ENCODE measurements around the gene ANXA11. TPM values are rescaled to one million over a fixed set of nuclear protein-coding genes. Genes with fewer than 3 reads are reported as not detected.

ANXA11 gene
- total and polyA plus RNA-seq, 2 donors (not counting 1 experiment from before 2014, with no cell fraction given) = 124 to 206 TPM

DNA sequence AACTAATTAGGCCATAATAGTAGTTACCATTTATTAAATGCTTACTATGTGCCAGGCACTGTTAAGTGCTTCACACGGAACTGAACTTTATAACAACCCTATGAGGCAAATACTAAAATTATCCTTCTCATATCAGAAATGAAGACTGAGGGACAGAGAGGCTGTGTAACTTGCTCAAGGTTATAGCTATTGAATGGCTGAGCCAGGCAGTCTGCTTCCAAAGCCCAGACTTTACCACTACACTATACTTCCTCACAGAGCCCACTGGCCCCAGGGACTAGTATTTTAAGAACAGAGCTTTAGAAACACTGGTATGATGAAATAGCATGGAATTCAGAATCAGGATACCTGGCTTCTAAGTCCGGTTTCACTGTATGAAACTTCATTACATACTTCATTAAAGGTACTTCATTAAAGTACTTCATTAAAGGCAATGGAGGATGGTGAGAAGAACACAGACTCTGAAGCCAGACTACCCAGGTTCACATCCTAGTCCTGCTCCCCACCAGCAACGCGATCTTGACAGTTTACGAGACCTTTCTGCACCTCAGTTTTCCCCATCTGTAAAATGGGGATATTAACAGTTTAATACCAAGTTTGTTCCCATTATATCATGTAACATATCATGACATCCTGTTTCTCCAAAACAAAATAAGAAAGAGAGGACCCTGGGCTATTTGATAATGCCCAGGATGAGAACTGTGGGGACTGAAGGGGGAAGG lies 19.6 kb downstream of the ANXA11 start:
- Histone ChIP-seq H3K4me3 (replicated peaks in 1 of 4; ENCODE audit: control extremely low read depth in 1 of 4, insufficient read depth in 1 of 4, low read depth in 3 of 4, low read length in 4 of 4) (no peak overlapping the region), H3K27ac (ENCODE audit: insufficient read depth, low read length) (no peak overlapping the region), H3K4me1 (ENCODE audit: control insufficient read depth, extremely low read depth, insufficient read depth, low read length) (peaks cover 8% of the 10 kb centered on the region), H3K79me2 (ENCODE audit: control insufficient read depth, insufficient read depth, low read length) (peaks cover 98% of the 10 kb centered on the region), H3K9me3 (ENCODE audit: control insufficient read depth, insufficient read depth, low read depth, low read length) (no peaks in the 10 kb centered on the region), H3K9ac (ENCODE audit: insufficient read depth, low read length) (no peak overlapping the region), H3K36me3 (ENCODE audit: control insufficient read depth, insufficient read depth, low read length) (peaks cover 11% of the 10 kb centered on the region), H3K4me2 (ENCODE audit: extremely low read depth, insufficient read depth, low read length) (no peak overlapping the region), H4K20me1 (ENCODE audit: control insufficient read depth, extremely low read depth, insufficient read depth, low read length) (peaks cover 17% of the 10 kb centered on the region), H3K27me3 (ENCODE audit: control insufficient read depth, insufficient read depth, low read length) (no peaks in the 10 kb centered on the region), H2AFZ (ENCODE audit: low read length) (no peak overlapping the region)
- TF ChIP-seq EZH2 (IDR thresholded peaks at IDR 0.05; ENCODE audit: low read length, missing control alignments) = no peak
- TF ChIP-seq, protein P1, sequence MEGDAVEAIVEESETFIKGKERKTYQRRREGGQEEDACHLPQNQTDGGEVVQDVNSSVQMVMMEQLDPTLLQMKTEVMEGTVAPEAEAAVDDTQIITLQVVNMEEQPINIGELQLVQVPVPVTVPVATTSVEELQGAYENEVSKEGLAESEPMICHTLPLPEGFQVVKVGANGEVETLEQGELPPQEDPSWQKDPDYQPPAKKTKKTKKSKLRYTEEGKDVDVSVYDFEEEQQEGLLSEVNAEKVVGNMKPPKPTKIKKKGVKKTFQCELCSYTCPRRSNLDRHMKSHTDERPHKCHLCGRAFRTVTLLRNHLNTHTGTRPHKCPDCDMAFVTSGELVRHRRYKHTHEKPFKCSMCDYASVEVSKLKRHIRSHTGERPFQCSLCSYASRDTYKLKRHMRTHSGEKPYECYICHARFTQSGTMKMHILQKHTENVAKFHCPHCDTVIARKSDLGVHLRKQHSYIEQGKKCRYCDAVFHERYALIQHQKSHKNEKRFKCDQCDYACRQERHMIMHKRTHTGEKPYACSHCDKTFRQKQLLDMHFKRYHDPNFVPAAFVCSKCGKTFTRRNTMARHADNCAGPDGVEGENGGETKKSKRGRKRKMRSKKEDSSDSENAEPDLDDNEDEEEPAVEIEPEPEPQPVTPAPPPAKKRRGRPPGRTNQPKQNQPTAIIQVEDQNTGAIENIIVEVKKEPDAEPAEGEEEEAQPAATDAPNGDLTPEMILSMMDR (conservative IDR thresholded peaks at IDR 0.05 in 1 of 2, IDR thresholded peaks at IDR 0.05 in 1 of 2; ENCODE audit: low read depth in 1 of 2, low read length in 2 of 2) = no peak
- no peak for DNase-seq (ENCODE audit: low read depth in 2 of 2)

DNA sequence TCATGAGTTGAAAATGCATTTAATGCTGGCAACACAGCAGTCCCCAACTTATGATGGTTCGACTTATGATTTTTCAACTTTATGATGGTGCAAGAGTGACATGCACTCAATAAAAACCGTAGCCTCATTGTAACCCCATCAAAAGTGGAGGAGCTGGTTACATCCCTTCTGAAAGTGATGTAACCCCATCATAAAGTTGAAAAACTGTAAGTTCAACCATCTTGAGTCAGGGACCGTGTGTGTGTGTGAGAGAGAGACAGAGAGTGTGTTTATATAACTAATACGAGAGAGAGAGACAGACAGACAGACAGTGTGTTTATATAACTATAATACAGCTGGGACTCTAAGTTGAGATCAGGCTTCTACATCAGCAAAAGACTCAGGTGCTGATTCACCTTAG lies 21.0 kb downstream of the ANXA11 start:
- no peak overlapping the region for H3K27ac ChIP-seq (ENCODE audit: insufficient read depth, low read length)
- peaks cover 13% of the 10 kb centered on the region for H4K20me1 ChIP-seq (ENCODE audit: control insufficient read depth, extremely low read depth, insufficient read depth, low read length)
- H3K9ac ChIP-seq (ENCODE audit: insufficient read depth, low read length) = no peak overlapping the region
- peaks cover 17% of the 10 kb centered on the region for H3K36me3 ChIP-seq (ENCODE audit: control insufficient read depth, insufficient read depth, low read length)
- peaks cover 13% of the 10 kb centered on the region for H3K4me1 ChIP-seq (ENCODE audit: control insufficient read depth, extremely low read depth, insufficient read depth, low read length)
- no peak overlapping the region for H3K4me2 ChIP-seq (ENCODE audit: extremely low read depth, insufficient read depth, low read length)
- H3K79me2 ChIP-seq (ENCODE audit: control insufficient read depth, insufficient read depth, low read length) = peaks cover 100% of the 10 kb centered on the region
- TF ChIP-seq, protein P1 (conservative IDR thresholded peaks at IDR 0.05 in 1 of 2, IDR thresholded peaks at IDR 0.05 in 1 of 2; ENCODE audit: low read depth in 1 of 2, low read length in 2 of 2) = no peak
- no peak for TF ChIP-seq EZH2 (IDR thresholded peaks at IDR 0.05; ENCODE audit: low read length, missing control alignments)
- H3K27me3 ChIP-seq (ENCODE audit: control insufficient read depth, insufficient read depth, low read length) = no peaks in the 10 kb centered on the region
- no peak overlapping the region for H2AFZ ChIP-seq (ENCODE audit: low read length)
- H3K9me3 ChIP-seq (ENCODE audit: control insufficient read depth, insufficient read depth, low read depth, low read length) = no peaks in the 10 kb centered on the region
- DNase-seq (ENCODE audit: low read depth in 2 of 2) = no peak
- no peak overlapping the region for H3K4me3 ChIP-seq (replicated peaks in 1 of 4; ENCODE audit: control extremely low read depth in 1 of 4, insufficient read depth in 1 of 4, low read depth in 3 of 4, low read length in 4 of 4)

DNA sequence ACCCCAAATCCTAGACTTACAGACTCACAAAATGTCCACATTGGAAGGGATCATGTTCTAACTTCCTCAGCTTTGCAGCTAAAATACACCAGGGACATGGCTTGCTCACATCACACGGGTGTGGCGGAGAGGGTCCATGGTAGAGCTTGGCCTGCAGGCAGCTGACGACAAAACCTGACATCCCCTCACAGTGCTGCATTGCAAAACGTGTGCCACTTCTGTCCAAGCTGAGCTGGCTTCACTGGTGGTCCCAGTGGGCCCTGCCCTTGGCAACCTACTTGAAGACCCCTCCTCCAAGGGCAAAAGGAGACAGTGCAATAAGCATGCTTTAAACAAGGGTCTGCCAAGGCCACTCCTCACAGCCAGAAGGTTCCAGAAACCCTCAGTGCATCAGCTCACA lies 21.9 kb downstream of the ANXA11 start:
- H3K4me3 ChIP-seq (replicated peaks in 1 of 4; ENCODE audit: control extremely low read depth in 1 of 4, insufficient read depth in 1 of 4, low read depth in 3 of 4, low read length in 4 of 4) = no peak overlapping the region
- peaks cover 100% of the 10 kb centered on the region for H3K79me2 ChIP-seq (ENCODE audit: control insufficient read depth, insufficient read depth, low read length)
- H3K27ac ChIP-seq (ENCODE audit: insufficient read depth, low read length) = no peak overlapping the region
- H3K36me3 ChIP-seq (ENCODE audit: control insufficient read depth, insufficient read depth, low read length) = peaks cover 18% of the 10 kb centered on the region
- no peak overlapping the region for H2AFZ ChIP-seq (ENCODE audit: low read length)
- no peak for TF ChIP-seq EZH2 (IDR thresholded peaks at IDR 0.05; ENCODE audit: low read length, missing control alignments)
- TF ChIP-seq, protein P1 (conservative IDR thresholded peaks at IDR 0.05 in 1 of 2, IDR thresholded peaks at IDR 0.05 in 1 of 2; ENCODE audit: low read depth in 1 of 2, low read length in 2 of 2) = no peak
- H3K9me3 ChIP-seq (ENCODE audit: control insufficient read depth, insufficient read depth, low read depth, low read length) = no peaks in the 10 kb centered on the region
- H4K20me1 ChIP-seq (ENCODE audit: control insufficient read depth, extremely low read depth, insufficient read depth, low read length) = peaks cover 13% of the 10 kb centered on the region
- DNase-seq (ENCODE audit: low read depth in 2 of 2) = no peak
- no peaks in the 10 kb centered on the region for H3K27me3 ChIP-seq (ENCODE audit: control insufficient read depth, insufficient read depth, low read length)
- no peak overlapping the region for H3K4me2 ChIP-seq (ENCODE audit: extremely low read depth, insufficient read depth, low read length)
- peaks cover 19% of the 10 kb centered on the region for H3K4me1 ChIP-seq (ENCODE audit: control insufficient read depth, extremely low read depth, insufficient read depth, low read length)
- H3K9ac ChIP-seq (ENCODE audit: insufficient read depth, low read length) = no peak overlapping the region
